ENCODE measurements around the gene DNM3.
"Not testable (repeated sequence)": the region's sequence is repeated elsewhere in the genome, so short reads cannot be mapped to it uniquely, and the experiment has no call there.

The DNM3 gene

DNA sequence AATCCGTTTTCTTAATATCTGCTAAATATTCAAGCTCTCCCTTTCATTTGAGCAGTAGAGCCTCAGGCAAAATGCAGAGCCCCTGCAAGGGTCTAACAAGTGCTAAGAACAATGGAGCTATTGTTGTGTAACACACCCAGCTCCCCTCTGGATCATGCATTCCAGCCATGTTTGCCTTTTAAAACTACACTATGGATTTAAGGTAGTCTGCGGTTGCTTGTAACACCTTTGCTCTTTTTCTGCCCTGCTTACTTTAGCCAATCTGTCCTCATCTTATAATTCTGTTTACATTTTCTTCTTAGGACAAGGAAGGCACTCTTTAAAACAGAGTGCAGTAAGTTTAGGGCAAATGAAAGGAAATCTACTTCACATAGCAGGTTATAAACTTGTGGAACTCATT, 519.2 kb downstream of the DNM3 start:
- Histone ChIP-seq H4K20me1 (no peaks in the 10 kb centered on the region), H3K9me3 (no peaks in the 10 kb centered on the region), H3K9ac (no peak overlapping the region), H3K27ac (peak overlapping the region; percentile 50), H3K4me1 (peaks cover 49% of the 10 kb centered on the region), H3K27me3 (no peaks in the 10 kb centered on the region), H3K36me3 (no peaks in the 10 kb centered on the region), H3K4me3 (no peak overlapping the region), H3K4me2 (peak overlapping the region; percentile 77)
- TF ChIP-seq Cebpa-rat (IDR thresholded peaks at IDR 0.05): no peak

DNA sequence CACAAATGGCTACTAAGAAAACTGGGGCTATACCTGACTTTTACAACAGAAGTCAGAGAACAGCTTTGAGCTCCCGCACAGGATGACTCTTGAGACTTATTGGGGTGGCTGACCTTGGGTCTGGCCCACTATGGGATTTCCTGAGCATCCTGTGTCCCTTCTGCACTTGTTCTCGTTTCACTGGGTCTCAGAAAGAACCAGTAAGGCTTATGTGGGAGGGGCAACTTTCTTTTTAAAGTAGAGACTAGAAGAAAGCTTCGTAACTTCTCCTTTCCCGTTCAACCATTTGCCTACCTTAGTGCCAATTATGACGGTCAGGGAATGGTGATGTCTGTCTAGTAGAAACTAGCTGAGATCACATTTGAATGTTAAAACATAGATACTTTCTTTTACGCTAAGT, 519.7 kb downstream of the DNM3 start:
- Histone ChIP-seq H4K20me1 (no peaks in the 10 kb centered on the region), H3K36me3 (no peaks in the 10 kb centered on the region), H3K27ac (peak overlapping the region; percentile 50), H3K9ac (no peak overlapping the region), H3K4me1 (peaks cover 49% of the 10 kb centered on the region), H3K27me3 (no peaks in the 10 kb centered on the region), H3K4me3 (no peak overlapping the region), H3K4me2 (peak overlapping the region; percentile 77), H3K9me3 (peaks cover 5% of the 10 kb centered on the region)
- TF ChIP-seq Cebpa-rat (IDR thresholded peaks at IDR 0.05): no peak

DNA sequence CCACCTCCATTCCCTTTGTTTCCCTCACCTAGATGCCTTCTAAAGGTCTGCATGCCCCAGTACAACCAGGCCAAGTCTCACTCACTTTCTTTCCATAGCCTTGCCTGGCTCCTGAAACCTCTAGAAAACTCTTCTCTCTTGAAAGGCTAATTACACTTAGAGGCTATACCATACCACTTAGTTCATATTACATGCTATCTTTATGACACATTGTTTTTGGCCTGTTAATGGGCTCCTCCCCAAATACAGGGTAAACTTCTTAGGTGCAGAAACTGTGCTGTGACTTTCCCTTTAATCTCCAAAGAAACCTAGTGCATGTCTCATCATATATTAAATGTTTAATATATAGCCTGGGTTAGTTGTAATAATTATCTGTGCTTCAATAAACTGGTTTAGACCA, 522.6 kb downstream of the DNM3 start:
- no peak for TF ChIP-seq Cebpa-rat (IDR thresholded peaks at IDR 0.05)
- no peak overlapping the region for H3K4me3 ChIP-seq
- no peaks in the 10 kb centered on the region for H3K27me3 ChIP-seq
- H3K36me3 ChIP-seq: no peaks in the 10 kb centered on the region
- H3K27ac ChIP-seq: no peak overlapping the region
- H3K9me3 ChIP-seq: peaks cover 25% of the 10 kb centered on the region
- H4K20me1 ChIP-seq: no peaks in the 10 kb centered on the region
- H3K4me1 ChIP-seq: peaks cover 30% of the 10 kb centered on the region
- H3K9ac ChIP-seq: no peak overlapping the region
- no peak overlapping the region for H3K4me2 ChIP-seq

DNA sequence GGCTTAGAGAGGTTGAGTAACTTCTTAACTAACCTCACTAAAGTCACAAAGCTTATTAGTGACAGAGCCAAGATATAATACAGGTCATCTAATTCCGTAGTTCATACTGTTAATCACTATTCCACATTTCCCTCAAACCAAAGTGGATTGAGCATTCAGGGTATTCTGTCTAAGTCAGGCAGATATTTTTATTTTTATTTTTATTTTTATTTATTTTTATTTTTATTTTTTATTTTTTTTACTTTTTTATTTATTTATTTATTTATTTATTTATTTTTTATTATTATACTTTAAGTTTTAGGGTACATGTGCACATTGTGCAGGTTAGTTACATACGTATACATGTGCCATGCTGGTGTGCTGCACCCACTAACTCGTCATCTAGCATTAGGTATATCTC, 530.3 kb downstream of the DNM3 start:
- not testable (repeated sequence) for H3K27ac ChIP-seq, H3K9ac ChIP-seq, H3K4me3 ChIP-seq, H4K20me1 ChIP-seq, H3K27me3 ChIP-seq, H3K36me3 ChIP-seq, H3K4me2 ChIP-seq
- Histone ChIP-seq H3K9me3 (peaks cover 14% of the 10 kb centered on the region), H3K4me1 (peaks cover 22% of the 10 kb centered on the region)

DNA sequence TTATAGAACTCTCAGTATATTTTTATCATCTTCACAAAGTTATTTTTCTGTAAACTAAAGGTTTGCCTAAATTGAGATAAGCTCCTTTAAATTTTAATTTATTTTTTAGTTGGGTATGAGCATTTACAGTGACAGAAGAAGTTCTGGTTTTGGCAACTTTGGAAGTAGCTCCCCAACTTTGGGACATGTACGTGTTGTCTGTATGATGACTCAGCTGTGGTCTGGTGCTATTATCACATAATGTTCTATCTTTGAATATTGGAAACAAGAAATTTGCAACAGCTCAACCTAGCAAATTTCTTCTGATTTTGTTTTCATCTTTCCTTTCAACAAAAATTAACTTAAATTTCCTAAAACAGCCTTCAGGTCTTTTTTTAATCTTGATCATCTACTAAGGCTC, 532.6 kb downstream of the DNM3 start:
- Histone ChIP-seq H3K27ac (no peak overlapping the region), H3K4me1 (peaks cover 44% of the 10 kb centered on the region), H3K4me2 (no peak overlapping the region), H3K36me3 (no peaks in the 10 kb centered on the region), H3K9me3 (no peaks in the 10 kb centered on the region), H3K27me3 (no peaks in the 10 kb centered on the region), H3K4me3 (no peak overlapping the region), H4K20me1 (no peaks in the 10 kb centered on the region), H3K9ac (no peak overlapping the region)
- no peak for TF ChIP-seq Cebpa-rat (IDR thresholded peaks at IDR 0.05)

DNA sequence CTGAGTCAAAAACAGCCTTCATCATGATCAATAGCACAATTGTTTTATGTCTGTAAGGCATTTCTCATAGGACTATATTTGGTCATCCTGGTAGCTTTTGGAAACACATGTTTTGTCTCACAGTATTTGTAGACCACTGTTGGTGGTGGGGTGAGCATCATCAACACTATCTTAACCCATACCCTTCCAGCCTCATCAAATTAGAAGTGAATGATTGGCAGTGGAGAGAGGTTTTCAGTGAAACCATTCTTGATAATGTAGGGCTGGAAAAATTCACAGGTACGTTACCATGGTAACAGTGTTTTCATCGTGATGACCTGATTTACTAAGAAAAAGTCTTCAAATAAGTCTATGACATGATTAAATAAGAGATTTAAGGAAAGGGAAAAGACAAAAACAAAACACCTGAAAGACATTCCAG, 533.9 kb downstream of the DNM3 start:
- H3K36me3 ChIP-seq: no peaks in the 10 kb centered on the region
- H3K4me3 ChIP-seq: no peak overlapping the region
- H3K9ac ChIP-seq: no peak overlapping the region
- peak overlapping the region; percentile 56 for H3K4me2 ChIP-seq
- H3K9me3 ChIP-seq: no peaks in the 10 kb centered on the region
- H3K27me3 ChIP-seq: no peaks in the 10 kb centered on the region
- no peak overlapping the region for H3K27ac ChIP-seq
- peaks cover 55% of the 10 kb centered on the region for H3K4me1 ChIP-seq
- H4K20me1 ChIP-seq: no peaks in the 10 kb centered on the region
- TF ChIP-seq Cebpa-rat (IDR thresholded peaks at IDR 0.05): no peak

DNA sequence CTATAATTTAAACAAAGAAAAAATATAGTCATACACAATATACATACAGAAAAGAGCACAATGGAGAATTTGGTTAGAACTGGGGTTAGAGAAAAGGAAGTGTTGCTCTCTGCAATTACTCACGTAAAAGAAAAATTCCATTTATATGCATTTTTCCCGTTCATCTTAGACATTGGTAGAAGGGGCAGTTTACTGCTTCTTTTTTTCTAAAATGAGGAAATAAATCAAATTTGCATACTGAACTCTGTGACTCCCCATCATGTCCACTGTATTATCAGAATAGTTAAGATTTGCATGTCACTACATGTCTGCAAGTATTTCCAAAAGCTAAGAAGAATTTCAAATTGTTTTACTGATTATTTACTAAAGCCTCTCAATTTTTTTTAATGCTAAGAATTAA, 535.1 kb downstream of the DNM3 start:
- no peak overlapping the region for H3K9ac ChIP-seq
- H3K9me3 ChIP-seq: no peaks in the 10 kb centered on the region
- H3K27ac ChIP-seq: 0 out of 2 replicates have a peak overlapping the region, but pooled peaks have one; percentile 37
- H3K4me3 ChIP-seq: peak overlapping the region; percentile 12; the same call in 1 of the 2 replicates
- H4K20me1 ChIP-seq: no peaks in the 10 kb centered on the region
- no peaks in the 10 kb centered on the region for H3K27me3 ChIP-seq
- TF ChIP-seq Cebpa-rat (IDR thresholded peaks at IDR 0.05): no peak
- H3K36me3 ChIP-seq: no peaks in the 10 kb centered on the region
- peak overlapping the region; percentile 56 for H3K4me2 ChIP-seq
- H3K4me1 ChIP-seq: peaks cover 67% of the 10 kb centered on the region

DNA sequence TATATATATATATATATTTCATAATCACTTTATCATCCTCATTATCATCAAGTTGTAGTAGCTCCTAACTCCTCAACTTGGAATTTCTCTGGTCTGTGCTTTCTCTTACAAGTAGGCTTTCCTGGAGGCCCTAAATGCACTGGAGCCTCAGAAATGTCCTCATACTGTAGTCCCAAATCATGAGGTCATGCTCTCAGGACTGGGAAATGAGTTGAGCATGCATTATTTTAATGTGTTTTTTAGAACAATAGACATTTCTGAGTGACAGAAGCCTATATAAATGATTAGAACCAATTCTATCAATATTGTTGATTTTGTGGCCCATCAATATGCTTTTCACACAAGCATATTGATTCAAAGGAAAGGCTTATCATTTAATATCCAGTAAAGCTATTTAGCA, 536.3 kb downstream of the DNM3 start:
- H4K20me1 ChIP-seq: no peaks in the 10 kb centered on the region
- TF ChIP-seq Cebpa-rat (IDR thresholded peaks at IDR 0.05): no peak
- peak overlapping the region; percentile 13; the same call in 1 of the 2 replicates for H3K4me2 ChIP-seq
- H3K27ac ChIP-seq: no peak overlapping the region
- H3K4me3 ChIP-seq: no peak overlapping the region
- peaks cover 79% of the 10 kb centered on the region for H3K4me1 ChIP-seq
- no peaks in the 10 kb centered on the region for H3K27me3 ChIP-seq
- no peaks in the 10 kb centered on the region for H3K36me3 ChIP-seq
- no peaks in the 10 kb centered on the region for H3K9me3 ChIP-seq
- no peak overlapping the region for H3K9ac ChIP-seq

DNA sequence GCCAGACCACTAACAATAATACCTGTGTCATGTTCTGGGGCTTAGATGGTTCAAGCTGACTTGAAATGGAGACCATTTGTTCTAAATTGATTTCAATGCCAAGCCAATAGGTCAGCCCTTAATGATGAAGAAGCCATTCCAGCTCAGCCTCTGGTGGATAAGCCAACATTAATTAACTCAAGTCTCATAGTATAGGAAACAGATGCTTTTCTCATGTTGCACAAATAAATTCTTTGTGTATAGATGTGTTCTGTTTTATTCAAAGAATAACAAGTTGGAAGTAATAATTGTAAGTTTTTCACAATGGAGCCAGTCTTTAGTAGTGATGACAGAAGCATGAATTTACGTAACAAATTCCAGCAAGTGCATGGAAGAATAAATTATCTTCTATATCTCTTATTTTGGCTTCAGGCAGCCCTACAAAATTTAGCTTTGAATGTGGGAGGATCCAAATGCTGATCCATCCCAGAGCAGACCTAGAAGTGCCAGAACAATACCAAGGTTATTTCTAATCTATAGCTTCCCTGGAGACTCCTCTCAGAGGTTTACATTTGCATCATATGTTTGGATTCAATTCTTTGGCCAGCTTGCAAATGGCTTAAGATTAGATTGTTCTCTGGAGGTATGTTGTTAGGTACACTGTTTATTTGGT, 536.9 kb downstream of the DNM3 start:
- H3K4me2 ChIP-seq: 0 out of 2 replicates have a peak overlapping the region, but pooled peaks have one; percentile 13
- peaks cover 86% of the 10 kb centered on the region for H3K4me1 ChIP-seq

DNA sequence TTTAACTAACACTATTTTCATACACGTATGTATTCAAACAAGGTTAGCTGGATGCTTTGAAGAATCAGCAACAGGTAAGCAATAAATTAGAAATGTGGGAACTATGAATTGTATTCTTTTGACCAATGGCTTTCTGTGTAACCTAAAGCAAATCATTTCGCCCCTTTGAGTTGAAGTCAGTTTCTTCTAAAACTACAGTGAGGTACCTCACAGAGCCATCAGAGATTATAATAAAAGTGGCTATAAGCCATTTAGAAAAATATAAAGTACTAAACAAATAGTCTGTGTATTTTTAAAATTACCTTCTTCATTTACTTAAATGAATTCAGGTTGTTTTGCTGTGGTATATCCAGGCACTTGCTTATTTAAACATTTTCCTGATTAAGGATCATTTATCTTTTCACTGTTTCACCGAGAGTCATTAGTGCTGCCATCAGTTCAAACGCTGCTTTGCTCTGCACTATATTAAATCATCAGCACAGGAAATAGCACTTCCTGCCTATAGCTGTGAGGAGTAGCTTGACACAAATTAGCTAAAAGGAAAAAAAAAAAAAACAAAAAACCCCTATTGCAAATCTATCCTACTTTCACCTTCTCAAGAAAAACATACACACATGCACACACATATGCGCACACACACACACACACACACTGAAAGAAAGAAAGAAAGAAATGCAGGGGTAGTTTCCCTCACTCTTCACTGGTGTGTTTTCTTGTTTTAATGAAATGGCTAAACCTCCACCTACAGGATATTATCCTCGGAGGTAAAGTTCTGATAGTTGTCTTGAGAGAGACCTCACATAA, 539.3 kb downstream of the DNM3 start:
- Histone ChIP-seq H3K36me3 (no peaks in the 10 kb centered on the region), H3K4me3 (peak overlapping the region; percentile 36; the same call in 1 of the 2 replicates), H3K4me1 (peaks cover 82% of the 10 kb centered on the region), H3K9me3 (no peaks in the 10 kb centered on the region), H4K20me1 (no peaks in the 10 kb centered on the region), H3K27ac (peak overlapping the region; percentile 65), H3K4me2 (peak overlapping the region; percentile 65), H3K27me3 (no peaks in the 10 kb centered on the region), H3K9ac (peak overlapping the region; percentile 56)
- no peak for TF ChIP-seq Cebpa-rat (IDR thresholded peaks at IDR 0.05)

More for the DNA sequence above, 536.9 kb downstream of the DNM3 start:
- Histone ChIP-seq H3K27ac (no peak overlapping the region), H3K36me3 (no peaks in the 10 kb centered on the region), H3K4me3 (no peak overlapping the region), H3K9me3 (no peaks in the 10 kb centered on the region), H4K20me1 (no peaks in the 10 kb centered on the region), H3K27me3 (no peaks in the 10 kb centered on the region), H3K9ac (no peak overlapping the region)
- TF ChIP-seq Cebpa-rat (IDR thresholded peaks at IDR 0.05): no peak

Measured in BLaER1 (cell line).